Nephron progenitor cell (in vitro differentiated cells): ENCODE results near the gene CCDC187.

Experiments used
- DNase-seq: peaks from one replicate; pipeline ENCODE4 v3.0.0; 2021
- H3K27ac Mint-ChIP-seq: 2 replicates; pipeline ENCODE4 v1.8.0; 2021; ENCODE audit warnings: mild to moderate bottlenecking, moderate library complexity, mixed read lengths
- H3K27me3 Mint-ChIP-seq: 2 replicates; pipeline ENCODE4 v1.8.0; 2021; ENCODE audit warnings: mild to moderate bottlenecking, low read depth, mixed read lengths; ENCODE audit not compliant: poor library complexity
- H3K36me3 Mint-ChIP-seq: 2 replicates; pipeline ENCODE4 v1.8.0; 2021; ENCODE audit warnings: low read depth, mixed read lengths
- H3K4me1 Mint-ChIP-seq: 2 replicates; pipeline ENCODE4 v1.8.0; 2021; ENCODE audit warnings: mixed read lengths
- H3K4me3 Mint-ChIP-seq: 2 replicates; pipeline ENCODE4 v1.8.0; 2021; ENCODE audit warnings: mild to moderate bottlenecking, moderate library complexity, mixed read lengths
- H3K9me3 Mint-ChIP-seq: 2 replicates; pipeline ENCODE4 v1.8.0; 2021; ENCODE audit warnings: mild to moderate bottlenecking, moderate library complexity, mixed read lengths
- CTCF ChIP-seq: fragments of 200-600 bp; sonication (generic); IDR thresholded peaks from 2 replicates; pipeline ENCODE4 v1.5.0; 2021; ENCODE audit warnings: antibody characterized with exemption

CCDC187 gene

GRCh38 chr9:136254381-136255165 is 49.3 kb downstream of the CCDC187 start:
- peaks cover 51% of the 10 kb centered on the region for H3K4me1 Mint-ChIP-seq
- H3K4me3 Mint-ChIP-seq, result no peak overlapping the region
- H3K27me3 Mint-ChIP-seq, result peaks cover 14% of the 10 kb centered on the region
- H3K27ac Mint-ChIP-seq, result no peak overlapping the region
- TF ChIP-seq CTCF, result no peak
- no peak for DNase-seq
- H3K9me3 Mint-ChIP-seq, result no peaks in the 10 kb centered on the region
- H3K36me3 Mint-ChIP-seq, result no peaks in the 10 kb centered on the region

GRCh38 chr9:136253246-136254130 is 50.4 kb downstream of the CCDC187 start:
- no peak overlapping the region for H3K4me3 Mint-ChIP-seq
- no peak for DNase-seq
- H3K36me3 Mint-ChIP-seq, result no peaks in the 10 kb centered on the region
- no peaks in the 10 kb centered on the region for H3K9me3 Mint-ChIP-seq
- peaks cover 15% of the 10 kb centered on the region for H3K27me3 Mint-ChIP-seq
- no peak for TF ChIP-seq CTCF
- H3K4me1 Mint-ChIP-seq, result peaks cover 48% of the 10 kb centered on the region
- H3K27ac Mint-ChIP-seq, result no peak overlapping the region

- DNase-seq, result no peak
- H3K4me1 Mint-ChIP-seq, result peaks cover 48% of the 10 kb centered on the region
- no peaks in the 10 kb centered on the region for H3K9me3 Mint-ChIP-seq
- no peak overlapping the region for H3K27ac Mint-ChIP-seq
- TF ChIP-seq CTCF, result no peak
- H3K27me3 Mint-ChIP-seq, result peaks cover 15% of the 10 kb centered on the region
- no peaks in the 10 kb centered on the region for H3K36me3 Mint-ChIP-seq
- H3K4me3 Mint-ChIP-seq, result no peak overlapping the region
Observed at GRCh38 chr9:136252846-136253245, 51.0 kb downstream of the CCDC187 start.

GRCh38 chr9:136252281-136252680 is 51.6 kb downstream of the CCDC187 start:
- no peak for TF ChIP-seq CTCF
- peaks cover 52% of the 10 kb centered on the region for H3K4me1 Mint-ChIP-seq
- no peaks in the 10 kb centered on the region for H3K36me3 Mint-ChIP-seq
- DNase-seq, result no peak
- no peaks in the 10 kb centered on the region for H3K9me3 Mint-ChIP-seq
- no peak overlapping the region for H3K4me3 Mint-ChIP-seq
- H3K27ac Mint-ChIP-seq, result no peak overlapping the region
- H3K27me3 Mint-ChIP-seq, result peaks cover 15% of the 10 kb centered on the region

GRCh38 chr9:136251264-136252115 is 52.4 kb downstream of the CCDC187 start:
- TF ChIP-seq CTCF, result no peak
- peaks cover 59% of the 10 kb centered on the region for H3K4me1 Mint-ChIP-seq
- H3K4me3 Mint-ChIP-seq, result no peak overlapping the region
- no peaks in the 10 kb centered on the region for H3K9me3 Mint-ChIP-seq
- H3K36me3 Mint-ChIP-seq, result no peaks in the 10 kb centered on the region
- DNase-seq, result no peak
- H3K27ac Mint-ChIP-seq, result no peak overlapping the region
- peaks cover 22% of the 10 kb centered on the region for H3K27me3 Mint-ChIP-seq
